HEK293 (cell line): Measurements from ENCODE around the gene LUC7L.

Source experiments
- WT1 ChIP-seq: fragments of 450-650 bp; formaldehyde crosslinking; IDR thresholded peaks from 2 replicates; pipeline ENCODE4 v1.5.1; 2016; ENCODE audit warnings: missing biosample characterization, missing genetic modification characterization
- ZBTB49 ChIP-seq: fragments of 450-650 bp; formaldehyde crosslinking; IDR thresholded peaks from 2 replicates; pipeline ENCODE4 v1.5.1; 2016; ENCODE audit warnings: missing biosample characterization, missing genetic modification characterization, low read depth
- ZNF398 ChIP-seq: fragments of 450-650 bp; formaldehyde crosslinking; IDR thresholded peaks from 2 replicates; pipeline ENCODE4 v1.5.1; 2017; ENCODE audit warnings: missing biosample characterization, missing genetic modification characterization
- ZNF549 ChIP-seq: fragments of 450-650 bp; IDR thresholded peaks from 2 replicates; pipeline ENCODE4 v1.5.1; 2018; ENCODE audit warnings: missing biosample characterization, missing genetic modification characterization, mild to moderate bottlenecking, inconsistent platforms, moderate library complexity
- ZNF660 ChIP-seq: fragments of 450-650 bp; IDR thresholded peaks from 2 replicates; pipeline ENCODE4 v1.5.1; 2018; ENCODE audit warnings: missing biosample characterization, mild to moderate bottlenecking, missing genetic modification characterization
- ZSCAN18 ChIP-seq: fragments of 450-650 bp; formaldehyde crosslinking; IDR thresholded peaks from 2 replicates; pipeline ENCODE4 v1.5.1; 2016; ENCODE audit warnings: missing biosample characterization, missing genetic modification characterization

GRCh38 chr16:228852-229730 is at the start of gene LUC7L:
- TF ChIP-seq ZNF398 (tag by site-specific recombination) (peak; percentile 58; the same call in 1 of the 2 replicates), ZSCAN18 (tag by site-specific recombination) (0 out of 2 replicates have a peak, but pooled peaks have one; percentile 43), WT1 (tag by site-specific recombination) (no peak), ZNF660 (tag by site-specific recombination) (no peak; the same call in 1 of the 2 replicates), ZNF549 (tag by site-specific recombination) (no peak), ZBTB49 (no peak)
